ENCODE results near the gene METRN.
"Not testable (repeated sequence)": the region's sequence is repeated elsewhere in the genome, so short reads cannot be mapped to it uniquely, and the experiment has no call there.

Gene METRN

GRCh38 chr16:739560-740458 lies 24.9 kb downstream of the METRN start:
- DNase-seq: no peak

GRCh38 chr16:740459-740763 lies 25.5 kb downstream of the METRN start:
- DNase-seq: no peak

GRCh38 chr16:740764-741505 lies 26.0 kb downstream of the METRN start, which contains the start of gene CIAO3:
Gene CIAO3, minus strand, starts transcription at chr16:740997. Its CDS starts 12 bp downstream, at chr16:740985.
- peak; percentile 94 for DNase-seq

- no peak for DNase-seq
Observed at GRCh38 chr16:741986-742629, 27.2 kb downstream of the METRN start.

GRCh38 chr16:742894-743293 lies 28.0 kb downstream of the METRN start:
- not testable (repeated sequence) for DNase-seq

GRCh38 chr16:743794-744500 lies 29.0 kb downstream of the METRN start:
- no peak for DNase-seq

- no peak for DNase-seq
Observed at GRCh38 chr16:745739-746138, 30.8 kb downstream of the METRN start.

GRCh38 chr16:746637-747036 lies 31.7 kb downstream of the METRN start:
- DNase-seq: no peak

- DNase-seq: no peak
Observed at GRCh38 chr16:747978-748746, 33.2 kb downstream of the METRN start.

GRCh38 chr16:749010-749409 lies 34.1 kb downstream of the METRN start:
- no peak for DNase-seq

GRCh38 chr16:750485-750884 lies 35.6 kb downstream of the METRN start:
- DNase-seq: no peak

- no peak for DNase-seq
Observed at GRCh38 chr16:751152-752006, 36.5 kb downstream of the METRN start.

- no peak for DNase-seq
Observed at GRCh38 chr16:752007-752312, 37.0 kb downstream of the METRN start.

- DNase-seq: not testable (repeated sequence)
Observed at GRCh38 chr16:754121-754607, 39.2 kb downstream of the METRN start.

GRCh38 chr16:754656-755055 lies 39.7 kb downstream of the METRN start:
- DNase-seq: no peak

- no peak for DNase-seq
Observed at GRCh38 chr16:756428-756827, 41.5 kb downstream of the METRN start.

GRCh38 chr16:759110-759910 lies 44.4 kb downstream of the METRN start:
- DNase-seq: no peak

- DNase-seq: no peak
Observed at GRCh38 chr16:760065-760464, 45.1 kb downstream of the METRN start.

GRCh38 chr16:760545-761343 lies 45.8 kb downstream of the METRN start, which contains the start of gene MSLN:
Gene MSLN, plus strand, starts transcription at chr16:760734. Its CDS starts 1,947 bp downstream, at chr16:762681.
- no peak for DNase-seq

Measured in stimulated activated CD4-positive, alpha-beta T cell treated with anti-CD3 and anti-CD28 coated beads, Interleukin-1b, Interleukin-23, amount 100 ng/mL, for 48 hours (primary cell).